8988T (cell line): ENCODE measurements around the gene GOLGA6L7.
"Not testable (repeated sequence)": the region's sequence is repeated elsewhere in the genome, so short reads cannot be mapped to it uniquely, and the experiment has no call there.

ENCODE experiments used
- DNase-seq: peaks from one replicate; pipeline ENCODE4 v3.0.0; 2011

Gene GOLGA6L7

GRCh38 chr15:28840285-28840684 is 8.2 kb downstream of the GOLGA6L7 start:
- not testable (repeated sequence) for DNase-seq

GRCh38 chr15:28834957-28835585 is 13.4 kb downstream of the GOLGA6L7 start:
- not testable (repeated sequence) for DNase-seq

- peak; percentile 41 for DNase-seq
Measured at GRCh38 chr15:28831897-28832587, 16.4 kb downstream of the GOLGA6L7 start.

- DNase-seq = not testable (repeated sequence)
Measured at GRCh38 chr15:28821420-28821819, 27.0 kb downstream of the GOLGA6L7 start.

- not testable (repeated sequence) for DNase-seq
Measured at GRCh38 chr15:28819930-28820295, 28.5 kb downstream of the GOLGA6L7 start.

GRCh38 chr15:28819019-28819929 is 29.2 kb downstream of the GOLGA6L7 start:
- DNase-seq = not testable (repeated sequence)

GRCh38 chr15:28818168-28818567 is 30.3 kb downstream of the GOLGA6L7 start:
- DNase-seq = not testable (repeated sequence)

GRCh38 chr15:28814059-28814458 is 34.4 kb downstream of the GOLGA6L7 start:
- not testable (repeated sequence) for DNase-seq

GRCh38 chr15:28813392-28813791 is 35.1 kb downstream of the GOLGA6L7 start:
- DNase-seq = not testable (repeated sequence)

- DNase-seq = not testable (repeated sequence)
Measured at GRCh38 chr15:28811852-28812550, 36.4 kb downstream of the GOLGA6L7 start.

GRCh38 chr15:28810444-28810843 is 38.0 kb downstream of the GOLGA6L7 start:
- not testable (repeated sequence) for DNase-seq

GRCh38 chr15:28808136-28808535 is 40.3 kb downstream of the GOLGA6L7 start:
- not testable (repeated sequence) for DNase-seq

- not testable (repeated sequence) for DNase-seq
Measured at GRCh38 chr15:28800366-28800765, 48.1 kb downstream of the GOLGA6L7 start.

GRCh38 chr15:28798234-28798633 is 50.2 kb downstream of the GOLGA6L7 start:
- not testable (repeated sequence) for DNase-seq

- DNase-seq = not testable (repeated sequence)
Measured at GRCh38 chr15:28794231-28794630, 54.2 kb downstream of the GOLGA6L7 start.
